NCI-H345 treated with DMSO at 0.1 percent for 48 hours (cell line): ENCODE data around the gene TBX21.

Experiments
- DNase-seq: peaks from one replicate; lab custom pipeline; 2025; ENCODE audit not compliant: unreplicated experiment; lab: John Stamatoyannopoulos, UW

Gene TBX21

DNA sequence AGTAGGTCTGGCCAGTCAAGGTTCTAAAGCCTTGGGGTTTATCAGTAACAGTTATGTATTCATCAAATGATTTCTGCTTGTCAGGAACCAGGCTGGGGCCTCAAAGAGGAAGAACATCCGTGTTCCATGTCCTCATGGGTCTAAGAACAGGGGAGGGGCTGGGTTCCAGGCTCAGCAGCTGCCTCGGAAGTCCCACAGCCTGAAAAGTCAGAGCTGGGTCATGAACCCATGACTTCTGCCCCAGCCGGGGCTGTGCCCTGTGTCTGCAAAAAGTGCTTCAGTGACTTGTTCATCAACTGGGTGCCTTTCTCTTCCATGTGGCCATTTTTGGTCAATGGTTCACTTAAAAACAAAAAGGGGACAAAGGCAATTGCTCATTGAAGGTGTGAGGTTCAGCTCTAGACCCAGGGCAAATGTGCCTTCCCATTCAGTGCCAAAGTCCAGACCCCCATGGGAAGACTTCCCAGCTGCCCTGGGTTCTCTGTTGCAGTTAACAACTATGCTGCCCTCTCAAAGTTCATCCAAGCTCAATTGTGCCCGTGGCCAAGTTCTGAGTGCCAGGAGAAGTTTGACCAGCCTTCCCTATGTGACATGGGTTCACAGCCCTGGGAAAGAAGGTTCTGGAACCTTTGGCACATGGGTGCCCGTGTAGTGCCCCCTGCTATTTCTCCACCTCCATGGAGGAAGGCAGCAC, 20.6 kb upstream of the TBX21 start:
- DNase-seq, result no peak

DNA sequence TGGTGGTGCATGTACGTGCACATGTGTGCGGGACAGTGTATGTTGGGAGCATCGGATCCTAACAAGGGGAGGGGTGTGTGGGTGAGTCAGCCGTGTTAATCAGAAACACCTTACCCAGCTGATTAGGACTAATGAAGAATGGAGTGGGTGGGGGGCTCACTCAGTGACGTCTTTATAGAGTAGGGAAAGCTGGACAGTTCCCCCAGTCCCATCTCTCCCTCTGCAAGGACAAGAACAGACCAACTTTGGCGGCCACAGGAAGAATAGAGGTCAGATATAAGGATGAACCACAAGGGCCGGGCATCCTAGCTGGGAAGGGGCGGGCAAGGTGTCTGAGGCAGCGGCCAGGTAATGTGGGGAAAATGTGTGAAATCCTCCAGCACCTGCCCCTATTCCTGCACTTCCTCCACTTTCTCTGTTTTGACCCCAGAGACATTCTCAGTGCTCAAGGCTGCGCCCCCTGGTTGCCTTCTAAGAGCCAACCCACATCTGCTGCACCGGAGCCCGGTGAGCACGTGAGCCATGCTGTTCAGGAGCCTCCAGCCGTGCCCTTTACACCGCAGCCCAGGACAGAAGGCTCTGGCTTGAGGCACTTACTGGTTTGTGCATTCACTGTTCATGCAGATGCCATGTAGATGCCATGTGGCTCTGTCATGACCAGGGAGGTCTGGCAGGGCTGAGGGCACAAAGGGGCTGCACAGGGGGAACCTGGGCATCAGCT, 18.9 kb upstream of the TBX21 start:
- DNase-seq, result no peak

DNA sequence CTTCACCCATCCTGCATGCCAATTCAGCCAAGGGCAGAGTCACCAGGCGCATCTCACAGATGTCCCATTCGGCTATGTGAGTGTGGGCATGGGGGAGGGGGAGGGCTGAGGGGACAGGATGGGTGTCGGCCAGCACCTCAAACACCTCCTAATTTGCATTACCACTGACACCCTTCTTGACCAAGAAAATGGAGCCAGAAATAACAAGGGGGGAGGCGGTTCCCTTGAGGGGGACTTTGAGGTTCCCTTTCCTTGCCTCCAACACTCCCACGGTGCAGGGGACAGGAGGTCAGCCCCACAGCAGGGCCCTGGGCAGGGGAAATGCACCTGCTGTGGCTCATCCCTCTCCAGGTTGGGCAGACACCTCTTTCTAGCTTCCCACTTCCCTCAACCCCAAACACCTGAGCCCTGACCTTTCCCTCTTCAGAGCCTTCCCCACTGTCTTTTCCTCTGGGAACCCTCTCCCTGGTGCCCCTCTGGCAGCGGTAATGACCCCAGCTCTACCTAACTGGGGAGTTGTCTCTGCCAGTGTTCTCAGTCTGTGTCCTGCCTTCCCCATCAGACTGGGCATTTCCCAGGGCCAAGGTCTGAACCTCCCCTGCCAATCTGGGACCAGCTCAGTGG, 18.2 kb upstream of the TBX21 start:
- DNase-seq, result no peak

DNA sequence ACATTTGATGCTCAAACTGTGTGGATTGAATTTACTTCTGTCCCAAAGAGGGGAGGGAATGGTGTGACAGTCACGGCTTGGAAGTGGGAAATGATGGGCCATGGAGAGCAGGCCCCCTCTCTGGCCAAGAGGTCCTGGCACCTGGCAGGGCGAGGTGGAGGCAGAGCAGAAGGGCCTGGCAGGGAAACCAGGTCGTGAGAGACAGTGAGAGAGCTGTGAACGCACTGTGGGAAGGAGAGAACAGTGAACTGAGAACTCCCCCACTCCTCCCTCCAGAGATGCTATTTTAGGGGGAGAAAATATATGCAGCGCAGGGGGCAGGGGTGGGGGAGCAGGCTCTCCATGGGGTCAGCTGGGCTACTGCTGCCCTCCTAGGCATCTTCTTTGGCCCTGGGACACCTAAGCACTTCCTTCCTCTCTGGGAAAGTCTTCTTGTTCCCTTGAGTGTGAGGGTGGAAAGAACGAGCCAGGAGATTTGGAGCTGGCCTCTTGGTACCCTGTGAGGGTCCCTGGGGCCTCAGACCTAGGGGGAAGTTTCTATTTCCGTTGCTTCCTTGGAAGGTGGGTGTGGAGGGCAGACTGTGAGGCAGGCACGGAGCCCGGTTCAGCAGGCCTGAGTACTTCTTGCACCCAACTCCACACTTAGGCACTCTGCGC, 17.2 kb upstream of the TBX21 start:
- DNase-seq, result no peak

DNA sequence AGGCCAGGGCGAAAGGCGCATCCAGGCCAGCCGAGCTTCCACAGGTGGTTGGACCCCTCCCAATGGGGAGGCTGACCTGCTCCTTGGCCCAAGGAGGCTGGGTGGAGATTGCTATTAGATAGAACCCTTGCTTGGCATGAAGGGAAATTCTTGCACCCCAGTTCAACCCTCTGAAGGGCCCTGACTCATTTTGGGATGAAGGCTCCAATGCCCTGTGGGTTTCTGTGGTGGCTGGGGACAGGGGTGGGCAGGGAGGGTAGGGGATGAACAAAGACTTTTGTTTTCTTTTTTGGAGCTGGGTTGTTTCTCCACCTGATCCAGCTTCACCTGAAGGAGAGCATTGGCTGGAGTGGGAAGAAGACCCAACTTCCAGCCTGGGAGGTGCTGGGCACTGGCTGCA, 16.7 kb upstream of the TBX21 start:
- no peak for DNase-seq

DNA sequence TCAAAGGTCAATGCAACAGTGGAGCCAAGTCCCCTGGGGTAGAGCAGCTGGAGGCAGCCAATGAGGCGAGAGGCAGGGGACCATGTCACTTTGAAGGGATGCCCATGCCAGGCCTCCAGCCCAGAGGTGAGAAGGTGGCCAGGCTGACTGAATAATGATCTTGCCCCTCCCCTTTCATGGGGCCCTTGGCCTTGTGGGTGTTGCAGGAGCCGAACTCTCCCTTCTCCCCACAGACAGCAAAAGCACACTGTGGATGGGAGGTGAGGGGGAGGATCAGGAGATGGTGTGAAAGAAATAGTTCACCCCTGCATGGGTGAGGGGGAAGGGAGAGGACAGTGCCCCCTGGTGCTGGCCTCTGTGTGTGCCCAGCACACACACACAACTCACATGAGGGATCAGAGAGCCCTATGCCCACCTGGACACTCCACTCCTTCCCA, 15.8 kb upstream of the TBX21 start:
- DNase-seq, result no peak

DNA sequence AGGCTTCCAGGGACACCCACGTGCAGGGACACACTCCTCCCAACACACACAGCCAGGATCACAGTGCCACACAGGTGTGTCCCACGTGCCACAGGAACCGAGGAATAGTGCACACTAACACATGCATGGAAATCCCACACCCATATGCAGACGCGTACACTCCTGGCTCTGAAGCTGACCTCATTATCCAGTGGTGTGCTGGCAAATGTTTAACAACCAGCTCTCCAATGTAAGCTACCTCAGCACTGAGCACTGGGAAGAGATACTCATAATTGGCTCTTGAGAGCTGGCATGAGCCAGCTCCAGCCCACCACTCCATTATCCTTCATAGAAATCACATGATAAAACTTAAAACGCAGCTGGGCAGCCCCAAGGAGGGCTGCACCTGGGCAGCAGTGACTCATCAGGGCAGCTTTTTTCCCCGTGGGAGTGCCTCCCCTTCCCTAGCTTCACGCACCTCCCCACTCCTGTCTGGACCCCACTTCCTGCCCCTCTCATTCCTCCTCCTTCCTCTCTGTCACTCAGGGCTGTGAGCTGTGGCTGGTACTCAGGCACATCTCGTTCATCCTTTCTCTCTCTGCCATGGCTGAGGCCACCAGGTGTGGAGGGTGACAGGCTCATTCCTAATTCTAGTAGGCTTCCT, 14.9 kb upstream of the TBX21 start:
- no peak for DNase-seq

DNA sequence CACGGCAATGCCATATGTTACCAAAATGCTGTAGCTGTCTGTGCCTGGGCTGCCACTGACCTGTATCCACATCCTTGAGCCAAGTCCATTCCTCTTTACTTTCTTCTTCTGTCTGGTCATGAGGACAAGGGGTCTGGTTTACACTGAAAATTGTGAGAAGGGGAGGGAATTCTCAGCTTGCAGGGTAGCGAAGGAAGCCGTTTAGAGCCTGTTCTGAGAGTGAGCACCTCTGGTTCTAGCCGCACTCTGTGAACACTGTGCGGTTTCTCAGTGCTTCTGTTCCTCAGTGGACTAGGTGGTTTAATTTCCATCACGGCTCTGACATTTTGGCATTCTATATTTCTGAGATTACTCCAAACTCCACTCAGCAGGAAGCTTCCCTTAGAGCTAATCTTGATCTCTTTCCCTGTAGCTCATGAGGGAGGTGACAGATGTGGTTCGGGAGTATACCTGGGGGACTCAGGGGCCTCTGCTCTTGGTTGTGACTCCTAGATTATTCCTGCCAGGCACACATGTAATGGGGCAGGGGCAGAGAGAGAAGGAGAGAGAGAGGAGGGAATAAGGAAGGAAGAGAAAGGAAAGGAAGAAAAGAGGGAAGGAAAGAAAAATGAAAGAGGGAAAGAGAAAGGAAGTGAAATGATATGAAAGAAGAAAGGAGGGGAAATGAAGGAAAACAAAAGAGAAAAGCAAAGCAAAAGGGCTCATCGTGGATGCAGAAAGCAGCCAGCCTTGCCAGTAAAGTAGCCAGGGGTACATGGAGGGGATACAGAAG, 14.2 kb upstream of the TBX21 start:
- DNase-seq, result no peak

DNA sequence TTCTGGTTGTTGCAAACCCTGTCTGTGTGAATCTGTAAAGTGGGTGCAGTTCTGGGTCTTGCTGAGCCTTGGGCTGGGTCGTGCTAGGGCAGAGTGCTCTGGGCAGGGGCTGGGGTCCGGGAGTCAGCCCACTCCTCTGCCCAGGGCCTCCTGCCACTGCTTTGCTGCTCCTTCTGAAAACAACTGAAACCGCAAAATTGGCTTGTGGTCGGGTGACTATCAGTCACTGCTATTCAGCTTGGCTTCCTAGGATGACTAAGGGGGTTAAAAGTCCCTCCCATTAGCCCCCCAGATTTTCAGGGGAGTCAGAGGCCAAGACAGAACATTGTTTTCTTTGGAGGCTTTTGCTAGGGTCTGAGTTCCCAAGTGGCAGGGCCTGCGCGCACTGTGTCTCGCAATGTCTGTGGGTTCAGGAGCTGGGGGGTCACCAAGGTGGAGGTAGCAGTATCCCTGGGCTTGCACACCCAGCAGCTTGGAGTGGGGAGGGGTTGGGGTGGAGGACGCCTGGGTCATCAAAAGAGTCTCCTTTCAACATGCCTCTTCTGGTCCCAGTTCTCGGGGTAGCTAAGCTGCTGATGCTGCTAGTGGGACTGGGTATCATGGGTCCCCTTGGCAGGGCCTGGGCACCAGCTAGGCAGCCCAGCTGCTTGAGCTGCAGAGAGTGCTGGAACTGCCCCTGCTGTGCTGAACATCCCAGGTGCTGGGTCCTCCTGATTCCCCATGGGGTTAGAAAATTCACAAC, 13.5 kb upstream of the TBX21 start:
- no peak for DNase-seq

DNA sequence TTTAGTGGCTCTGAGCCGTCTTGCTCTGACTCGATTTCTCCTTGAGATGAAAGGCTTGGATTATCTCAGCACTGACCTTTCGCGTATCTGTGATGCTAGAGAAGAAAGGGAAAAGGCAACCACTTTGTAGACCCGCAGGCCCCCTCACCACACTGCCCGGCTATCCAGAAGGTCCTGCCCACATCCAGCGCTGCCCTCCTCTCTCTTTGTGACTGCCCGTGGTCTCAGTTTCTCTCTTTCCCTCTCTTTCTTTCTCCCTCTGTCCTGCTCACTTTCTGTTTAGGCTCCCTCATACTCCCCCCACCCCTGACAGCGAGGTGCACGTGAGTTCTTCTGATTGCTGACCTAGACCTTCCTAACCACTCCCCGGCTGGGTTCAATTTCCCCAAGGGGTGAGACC, 12.8 kb upstream of the TBX21 start:
- DNase-seq, result no peak

DNA sequence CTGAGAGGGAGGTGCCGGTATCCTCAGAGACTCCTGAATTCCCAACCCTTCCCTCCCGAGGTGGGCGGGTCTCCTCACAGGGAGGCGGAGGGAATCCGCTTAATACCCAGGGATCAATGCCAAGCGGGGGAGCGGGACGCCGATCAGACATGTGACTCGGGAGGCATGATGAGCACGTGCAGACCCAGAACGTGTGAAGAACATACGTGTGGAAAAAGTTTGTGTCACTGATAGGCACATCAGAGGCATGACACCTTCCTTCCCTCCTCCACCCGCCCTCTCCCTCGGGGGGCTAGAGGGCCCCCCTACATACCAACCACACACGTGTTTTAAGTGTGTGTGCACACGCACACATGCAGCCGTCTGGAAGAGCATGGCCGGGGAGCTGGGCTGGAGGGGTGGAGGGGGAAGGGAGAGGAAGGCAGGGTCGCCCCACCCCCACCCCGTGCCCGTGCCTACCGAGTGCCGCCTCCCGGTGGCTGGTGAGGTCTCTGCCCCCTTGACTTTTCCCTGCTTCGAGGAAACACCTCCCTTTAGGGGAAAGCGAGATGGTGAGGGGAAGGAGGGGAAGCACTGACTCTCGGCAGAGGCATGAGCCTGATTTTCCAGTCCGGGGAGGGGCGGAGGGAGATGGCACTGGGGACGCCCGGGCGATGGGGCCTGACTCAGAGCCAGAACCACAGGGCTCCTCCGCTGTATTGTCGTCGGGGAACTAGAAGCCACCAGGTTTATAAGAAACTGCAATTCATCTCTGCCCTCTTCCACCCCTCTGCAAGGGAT, 12.1 kb upstream of the TBX21 start:
- no peak for DNase-seq

DNA sequence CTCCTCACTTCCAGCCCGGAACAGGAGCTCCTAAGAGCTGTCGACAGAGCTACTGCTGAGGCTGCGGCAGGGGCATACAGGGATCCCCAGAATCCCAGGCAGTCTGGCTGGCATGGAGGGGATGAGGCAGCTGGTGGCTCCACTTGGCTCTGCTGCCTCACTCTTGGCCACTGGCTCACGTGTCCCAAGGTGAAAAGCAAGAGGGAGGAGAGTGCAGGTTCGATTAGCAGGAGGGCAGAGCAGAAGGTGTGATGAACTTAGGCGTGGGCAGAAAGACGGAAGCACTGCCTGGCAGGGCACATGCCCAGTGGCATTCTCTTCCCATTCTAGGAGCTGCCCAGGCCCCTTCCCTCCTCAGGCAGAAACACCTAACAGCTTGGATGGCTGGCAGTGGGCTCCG, 11.3 kb upstream of the TBX21 start:
- DNase-seq, result no peak

DNA sequence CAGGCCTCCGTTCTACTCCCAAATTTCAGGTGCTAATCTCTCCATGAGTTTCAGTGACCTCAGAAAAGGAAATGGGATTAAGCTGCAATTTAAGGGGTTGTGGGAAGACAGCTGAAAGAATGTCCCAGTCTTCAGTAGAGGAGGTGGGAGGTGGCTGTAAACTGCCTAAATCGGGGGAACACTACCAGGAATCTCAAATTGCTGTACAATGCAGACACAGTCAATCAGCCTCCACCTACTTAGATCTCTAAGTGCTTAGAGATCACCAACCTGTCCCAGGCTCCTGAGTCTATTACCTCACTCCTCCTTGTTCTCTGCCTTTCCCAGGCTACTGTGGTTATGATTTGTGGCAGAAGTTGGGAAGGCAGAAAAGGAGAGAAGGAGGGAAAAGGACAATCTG, 8.3 kb upstream of the TBX21 start:
- DNase-seq, result no peak

DNA sequence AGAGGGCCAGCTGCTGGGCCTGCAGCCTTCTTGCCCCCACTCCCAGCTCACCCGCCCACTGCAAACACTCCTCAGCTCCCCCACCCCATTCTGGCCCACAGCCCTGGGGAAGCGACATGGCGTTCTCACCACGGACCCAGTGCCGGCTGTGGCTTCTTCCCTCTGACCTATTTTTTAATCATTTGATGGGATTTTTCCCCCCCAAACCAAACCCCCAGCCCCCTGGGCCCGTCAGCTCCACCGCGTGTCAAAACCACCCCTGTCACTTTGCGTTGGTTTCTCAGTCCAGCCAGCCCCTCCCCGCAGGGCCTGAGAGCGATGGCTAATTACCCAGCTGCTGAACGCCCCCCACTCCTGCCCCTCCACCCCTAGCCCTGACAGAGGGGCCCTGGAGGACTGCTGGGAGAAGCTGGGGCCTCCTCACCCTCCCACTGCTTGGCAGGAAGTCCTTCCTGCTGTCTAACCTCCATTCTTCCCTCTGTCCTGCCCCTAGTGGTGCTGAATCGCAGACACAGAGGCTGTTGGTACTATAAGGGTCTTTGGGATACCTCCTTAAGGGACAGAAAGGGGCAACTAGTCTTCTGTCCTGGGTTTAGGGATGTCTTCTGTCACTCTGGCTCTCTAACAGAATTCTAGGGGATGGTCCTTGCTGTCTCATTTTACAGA, 7.5 kb upstream of the TBX21 start:
- no peak for DNase-seq

DNA sequence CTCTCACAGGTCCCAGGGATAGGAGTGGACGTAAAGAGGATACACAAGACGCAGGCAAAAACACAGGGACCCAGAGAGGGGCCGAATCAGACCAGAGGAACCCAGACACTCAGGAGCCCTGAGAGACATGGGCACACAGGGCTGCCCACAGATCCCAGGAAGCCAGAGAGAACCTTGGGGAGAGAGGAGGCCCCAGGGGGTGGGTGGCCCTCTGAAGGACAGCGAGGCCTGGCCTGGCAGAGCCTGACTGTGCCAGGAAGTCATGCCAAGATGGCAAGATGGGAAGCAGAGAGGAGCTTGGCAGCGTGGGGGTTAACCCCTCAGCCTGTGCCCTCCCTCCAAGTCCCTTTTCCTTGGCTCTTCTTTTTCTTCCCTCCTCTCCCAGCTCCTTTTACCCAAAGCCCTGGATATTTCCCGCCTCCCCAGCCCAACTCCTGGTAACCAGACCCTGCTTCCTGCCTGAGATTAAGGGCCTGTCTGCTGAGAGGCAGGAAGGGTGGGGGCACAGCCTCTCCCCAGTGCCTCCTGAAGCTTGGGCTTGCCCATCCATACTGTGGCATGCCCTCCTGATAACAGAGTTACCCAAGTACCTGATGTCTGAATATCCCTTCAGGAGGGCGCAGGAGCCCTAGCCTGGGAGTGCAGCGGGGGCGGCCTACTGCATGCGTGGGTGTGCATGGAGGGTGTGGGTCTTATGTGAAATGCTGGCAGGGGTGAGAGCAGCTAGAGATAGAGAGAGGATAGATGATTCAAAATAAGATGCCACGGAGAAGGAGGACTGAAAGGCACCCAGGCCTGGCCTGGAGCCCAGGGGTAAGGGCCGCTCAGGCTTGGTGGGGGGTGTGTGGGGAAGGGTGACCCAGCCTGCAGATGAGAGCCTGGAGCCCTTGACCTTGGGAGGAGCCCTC, 6.0 kb upstream of the TBX21 start:
- no peak for DNase-seq

DNA sequence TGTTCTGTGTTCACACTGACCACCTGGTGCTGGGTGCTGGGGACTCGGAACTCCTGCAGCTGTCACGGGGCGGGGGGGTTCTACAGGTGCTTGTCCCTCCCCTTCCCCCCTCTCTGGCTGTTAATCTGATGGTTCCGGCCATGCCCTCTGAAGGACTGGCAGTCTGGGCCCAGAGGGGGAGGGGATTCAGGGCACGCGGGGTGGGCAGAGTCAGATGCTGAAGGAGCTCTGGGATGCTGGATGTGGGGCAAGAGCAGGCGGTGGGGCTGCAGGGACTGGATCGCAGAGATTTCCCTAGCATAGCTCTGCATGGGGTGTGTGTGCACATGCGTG, 5.4 kb upstream of the TBX21 start:
- DNase-seq, result no peak

DNA sequence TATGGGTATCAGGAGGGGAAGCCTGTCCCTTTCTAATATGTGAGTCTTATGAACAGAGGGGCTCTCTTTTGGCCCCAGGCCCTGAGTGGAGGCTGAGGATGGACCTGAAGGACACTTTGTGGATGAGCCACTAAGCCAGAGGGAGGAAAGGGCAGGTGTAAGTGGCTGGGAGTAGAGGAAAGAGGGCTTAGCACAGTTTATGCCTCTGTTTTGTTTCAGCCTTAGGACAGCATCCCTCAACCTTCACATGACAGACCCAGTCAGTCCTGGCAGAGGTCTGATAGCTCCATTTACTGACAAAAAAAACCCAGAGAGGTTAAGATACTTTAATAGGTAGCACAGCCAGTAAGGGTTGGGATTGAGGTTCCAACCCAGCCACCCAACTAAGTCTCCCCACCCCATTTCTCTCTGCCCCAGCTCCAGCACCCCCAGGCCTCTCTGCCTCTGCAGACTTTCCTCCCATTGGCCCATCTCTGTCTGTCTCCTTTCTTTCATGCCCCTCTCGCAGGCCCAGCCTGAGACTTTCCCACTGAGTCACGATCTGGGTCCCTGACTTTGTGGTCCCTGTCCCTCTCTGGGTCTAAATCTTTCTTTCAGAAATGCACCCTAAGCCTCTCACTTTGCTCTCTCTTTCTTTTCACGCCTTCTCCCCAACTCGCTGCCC, 4.7 kb upstream of the TBX21 start:
- no peak for DNase-seq
